Panc1 (cell line): ENCODE data around the gene EIF4E.

Source experiments
- CTCF ChIP-seq: fragments of 450-650 bp; IDR thresholded peaks from 2 replicates; pipeline ENCODE4 v1.5.1; 2017; ENCODE audit warnings: mild to moderate bottlenecking
- POLR2AphosphoS5 ChIP-seq: IDR thresholded peaks from 2 replicates; pipeline ENCODE4 v1.6.1; 2012; ENCODE audit warnings: mild to moderate bottlenecking, low read depth, low read length, moderate library complexity
- REST ChIP-seq, 2 experiments: IDR thresholded peaks; 2 replicates each; pipeline ENCODE4 v1.6.1; 2011 to 2012; ENCODE audit warnings: low read depth in 2 of 2, control low read depth in 1 of 2, low read length in 1 of 2, mild to moderate bottlenecking in 1 of 2, moderate library complexity in 1 of 2; ENCODE audit not compliant: insufficient read depth in 1 of 2
- TCF7L2 ChIP-seq: IDR thresholded peaks from 2 replicates; pipeline ENCODE4 v1.6.1; 2011; ENCODE audit warnings: mild to moderate bottlenecking, low read depth, low read length, inconsistent platforms

DNA sequence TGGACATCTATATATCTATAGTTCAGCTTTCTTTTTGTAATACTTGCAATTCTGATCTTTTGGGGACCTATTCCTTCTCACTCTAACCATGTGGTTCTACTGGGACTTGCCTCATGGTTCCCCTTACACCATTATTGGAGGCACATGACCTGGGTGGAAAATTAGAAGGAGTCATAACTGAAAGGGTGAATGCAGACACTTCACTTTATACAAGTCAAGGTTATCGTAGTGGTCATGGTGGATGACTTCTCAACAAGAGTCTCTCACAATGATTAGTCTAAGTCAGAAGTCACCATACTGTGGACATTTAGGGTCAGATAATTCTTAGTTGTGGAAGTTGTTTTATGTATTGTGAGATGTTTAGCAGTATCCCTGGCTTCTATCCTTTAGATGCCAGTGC lies 10.5 kb upstream of the EIF4E start:
- TF ChIP-seq CTCF = no peak
- no peak for TF ChIP-seq POLR2AphosphoS5
- TF ChIP-seq REST (IDR thresholded peaks at IDR 0.05; ENCODE audit: insufficient read depth in 1 of 2, low read depth in 2 of 2, low read length in 1 of 2) = no peak
- TF ChIP-seq TCF7L2 = no peak
